Measurements from ENCODE around the gene TMEM61. TPM values are rescaled to one million over a fixed set of nuclear protein-coding genes. Genes with fewer than 3 reads are reported as not detected.

TMEM61 gene
- total RNA-seq, 1 experiment from 2014 or later, result not detected

GRCh38 chr1:54952950-54953718 is 27.3 kb upstream of the TMEM61 start:
- CTCF ChIA-PET, result no interaction called here
- DNase-seq, result no peak

GRCh38 chr1:54953846-54954245 is 26.6 kb upstream of the TMEM61 start:
- peaks cover 9% of the 10 kb centered on the region for H3K9me3 Mint-ChIP-seq (ENCODE audit: unreplicated experiment)
- no peak overlapping the region for H3K27ac Mint-ChIP-seq (ENCODE audit: unreplicated experiment)
- H3K4me1 Mint-ChIP-seq (ENCODE audit: low read depth, unreplicated experiment), result peaks cover 18% of the 10 kb centered on the region
- ChIA-PET CTCF (no interaction called here), POLR2A (no interaction called here)
- no peak for DNase-seq
- no peak overlapping the region for H3K4me3 ChIP-seq (ENCODE audit: low read depth, low read length)
- H3K36me3 Mint-ChIP-seq (ENCODE audit: insufficient read depth, unreplicated experiment), result no peaks in the 10 kb centered on the region
- no peaks in the 10 kb centered on the region for H3K27me3 ChIP-seq (replicated peaks; ENCODE audit: control insufficient read depth, insufficient read depth, low read length)
- no peaks in the 10 kb centered on the region; the same call in 1 of the 2 replicates for H3K4me1 ChIP-seq
- intact Hi-C loops (cut with micrococcal nuclease; ENCODE audit: unreplicated experiment), result no loop called here
- TF ChIP-seq CTCF (IDR thresholded peaks at IDR 0.05; ENCODE audit: insufficient read depth in 1 of 2, low read depth in 1 of 2, low read length in 1 of 2, severe bottlenecking in 1 of 2, unreplicated experiment in 1 of 2), result no peak
- BruUV-seq (replicated peaks), result no TSS peak
- H3K4me3 Mint-ChIP-seq (ENCODE audit: unreplicated experiment), result no peak overlapping the region
- H3K27me3 Mint-ChIP-seq (ENCODE audit: insufficient read depth, unreplicated experiment), result no peaks in the 10 kb centered on the region
- H3K36me3 ChIP-seq (ENCODE audit: control insufficient read depth, insufficient read depth, low read length), result no peaks in the 10 kb centered on the region
- no peaks in the 10 kb centered on the region for H3K9me3 ChIP-seq

More at GRCh38 chr1:54952950-54953718, 27.3 kb upstream of the TMEM61 start:
- H3K4me3 ChIP-seq (ENCODE audit: low read depth, low read length), result no peak overlapping the region
- peaks cover 9% of the 10 kb centered on the region for H3K9me3 Mint-ChIP-seq (ENCODE audit: unreplicated experiment)
- BruUV-seq (replicated peaks), result no TSS peak
- no peaks in the 10 kb centered on the region for H3K27me3 ChIP-seq (replicated peaks; ENCODE audit: control insufficient read depth, insufficient read depth, low read length)
- peaks cover 18% of the 10 kb centered on the region for H3K4me1 Mint-ChIP-seq (ENCODE audit: low read depth, unreplicated experiment)
- H3K36me3 ChIP-seq (ENCODE audit: control insufficient read depth, insufficient read depth, low read length), result no peaks in the 10 kb centered on the region
- H3K4me1 ChIP-seq, result no peaks in the 10 kb centered on the region; the same call in 1 of the 2 replicates
- H3K4me3 Mint-ChIP-seq (ENCODE audit: unreplicated experiment), result no peak overlapping the region
- no peak overlapping the region for H3K27ac Mint-ChIP-seq (ENCODE audit: unreplicated experiment)
- H3K27me3 Mint-ChIP-seq (ENCODE audit: insufficient read depth, unreplicated experiment), result no peaks in the 10 kb centered on the region
- no peak for TF ChIP-seq CTCF (IDR thresholded peaks at IDR 0.05; ENCODE audit: insufficient read depth in 1 of 2, low read depth in 1 of 2, low read length in 1 of 2, severe bottlenecking in 1 of 2, unreplicated experiment in 1 of 2)
- H3K36me3 Mint-ChIP-seq (ENCODE audit: insufficient read depth, unreplicated experiment), result no peaks in the 10 kb centered on the region
- H3K9me3 ChIP-seq, result no peaks in the 10 kb centered on the region
- intact Hi-C loops (cut with micrococcal nuclease; ENCODE audit: unreplicated experiment), result no loop called here
- POLR2A ChIA-PET, result no interaction called here

GRCh38 chr1:54955359-54955758 is 25.1 kb upstream of the TMEM61 start:
- Mint-ChIP-seq H3K4me1 (ENCODE audit: low read depth, unreplicated experiment) (peaks cover 12% of the 10 kb centered on the region), H3K9me3 (ENCODE audit: unreplicated experiment) (peaks cover 9% of the 10 kb centered on the region), H3K36me3 (ENCODE audit: insufficient read depth, unreplicated experiment) (no peaks in the 10 kb centered on the region), H3K27ac (ENCODE audit: unreplicated experiment) (no peak overlapping the region), H3K27me3 (ENCODE audit: insufficient read depth, unreplicated experiment) (no peaks in the 10 kb centered on the region), H3K4me3 (ENCODE audit: unreplicated experiment) (no peak overlapping the region)
- Histone ChIP-seq H3K9me3 (no peaks in the 10 kb centered on the region), H3K4me1 (no peaks in the 10 kb centered on the region; the same call in 1 of the 2 replicates), H3K27me3 (replicated peaks; ENCODE audit: control insufficient read depth, insufficient read depth, low read length) (no peaks in the 10 kb centered on the region), H3K4me3 (ENCODE audit: low read depth, low read length) (no peak overlapping the region), H3K36me3 (ENCODE audit: control insufficient read depth, insufficient read depth, low read length) (no peaks in the 10 kb centered on the region)
- no peak for DNase-seq
- TF ChIP-seq CTCF (IDR thresholded peaks at IDR 0.05; ENCODE audit: insufficient read depth in 1 of 2, low read depth in 1 of 2, low read length in 1 of 2, severe bottlenecking in 1 of 2, unreplicated experiment in 1 of 2), result no peak
- ChIA-PET CTCF (no interaction called here), POLR2A (no interaction called here)
- intact Hi-C loops (cut with micrococcal nuclease; ENCODE audit: unreplicated experiment), result no loop called here
- no TSS peak for BruUV-seq (replicated peaks)
